Measurements from ENCODE around the gene APLF. TPM values are rescaled to one million over a fixed set of nuclear protein-coding genes. Genes with fewer than 3 reads are reported as not detected.
"Not testable (repeated sequence)": the region's sequence is repeated elsewhere in the genome, so short reads cannot be mapped to it uniquely, and the experiment has no call there.

Gene APLF
- total RNA-seq, 2 experiments from 2014 or later, result 2.8 to 3.6 TPM

GRCh38 chr2:68526943-68527342, 59.6 kb downstream of the APLF start:
- H3K27me3 Mint-ChIP-seq; POLR2A ChIA-PET; DNase-seq; H3K4me1 Mint-ChIP-seq; H3K27ac Mint-ChIP-seq; CTCF ChIA-PET; H3K9me3 Mint-ChIP-seq; H3K36me3 Mint-ChIP-seq (ENCODE audit: low read depth); H3K4me3 Mint-ChIP-seq: not testable (repeated sequence)

GRCh38 chr2:68527343-68528081, 60.1 kb downstream of the APLF start:
- CTCF ChIA-PET; POLR2A ChIA-PET; H3K27me3 Mint-ChIP-seq; H3K36me3 Mint-ChIP-seq (ENCODE audit: low read depth); DNase-seq; H3K4me3 Mint-ChIP-seq; H3K9me3 Mint-ChIP-seq; H3K27ac Mint-ChIP-seq; H3K4me1 Mint-ChIP-seq: not testable (repeated sequence)

- H3K27me3 Mint-ChIP-seq; H3K4me3 Mint-ChIP-seq; H3K36me3 Mint-ChIP-seq (ENCODE audit: low read depth); DNase-seq; H3K4me1 Mint-ChIP-seq; H3K27ac Mint-ChIP-seq; CTCF ChIA-PET; POLR2A ChIA-PET; H3K9me3 Mint-ChIP-seq: not testable (repeated sequence)
Measured at GRCh38 chr2:68529156-68529555, 61.8 kb downstream of the APLF start.

GRCh38 chr2:68529651-68530050, 62.3 kb downstream of the APLF start:
- H3K36me3 Mint-ChIP-seq (ENCODE audit: low read depth); DNase-seq; H3K4me1 Mint-ChIP-seq; CTCF ChIA-PET; H3K27ac Mint-ChIP-seq; H3K27me3 Mint-ChIP-seq; H3K4me3 Mint-ChIP-seq; POLR2A ChIA-PET; H3K9me3 Mint-ChIP-seq: not testable (repeated sequence)

- no peaks in the 10 kb centered on the region for H3K9me3 Mint-ChIP-seq
- no peaks in the 10 kb centered on the region for H3K36me3 Mint-ChIP-seq (ENCODE audit: low read depth)
- POLR2A ChIA-PET, result no interaction called here
- H3K27me3 Mint-ChIP-seq, result no peaks in the 10 kb centered on the region
- peaks cover 14% of the 10 kb centered on the region for H3K4me1 Mint-ChIP-seq
- no peak overlapping the region for H3K4me3 Mint-ChIP-seq
- CTCF ChIA-PET, result interaction anchor here (0.6 to 0.9 kb wide), 2 partner anchors 156 to 173 kb away, joined by 3 to 4 read pairs; no protein-coding TSS in a partner anchor
- no peak overlapping the region for H3K27ac Mint-ChIP-seq
- DNase-seq, result no peak
Measured at GRCh38 chr2:68536000-68536399, 68.6 kb downstream of the APLF start.

GRCh38 chr2:68537011-68537410, 69.6 kb downstream of the APLF start:
- H3K36me3 Mint-ChIP-seq (ENCODE audit: low read depth), result no peaks in the 10 kb centered on the region
- H3K27ac Mint-ChIP-seq, result no peak overlapping the region
- peaks cover 14% of the 10 kb centered on the region for H3K4me1 Mint-ChIP-seq
- no peak overlapping the region for H3K4me3 Mint-ChIP-seq
- no peaks in the 10 kb centered on the region for H3K27me3 Mint-ChIP-seq
- ChIA-PET POLR2A (no interaction called here), CTCF (no interaction called here)
- H3K9me3 Mint-ChIP-seq, result no peaks in the 10 kb centered on the region
- DNase-seq, result no peak

GRCh38 chr2:68537809-68538208, 70.4 kb downstream of the APLF start:
- H3K4me3 Mint-ChIP-seq, result no peak overlapping the region
- H3K4me1 Mint-ChIP-seq, result peaks cover 14% of the 10 kb centered on the region
- H3K36me3 Mint-ChIP-seq (ENCODE audit: low read depth), result no peaks in the 10 kb centered on the region
- CTCF ChIA-PET, result no interaction called here
- no peak overlapping the region for H3K27ac Mint-ChIP-seq
- H3K27me3 Mint-ChIP-seq, result no peaks in the 10 kb centered on the region
- no peaks in the 10 kb centered on the region for H3K9me3 Mint-ChIP-seq
- DNase-seq, result no peak
- POLR2A ChIA-PET, result no interaction called here

- CTCF ChIA-PET, result interaction anchor here (1.3 kb wide), 1 partner anchor 50 kb away, joined by 4 read pairs; no protein-coding TSS in a partner anchor
- H3K36me3 Mint-ChIP-seq (ENCODE audit: low read depth), result peaks cover 3% of the 10 kb centered on the region
Measured at GRCh38 chr2:68544811-68545210, 77.4 kb downstream of the APLF start.

GRCh38 chr2:68548396-68548795, 81.0 kb downstream of the APLF start:
- no peak for DNase-seq
- H3K4me3 Mint-ChIP-seq, result no peak overlapping the region
- no peaks in the 10 kb centered on the region for H3K4me1 Mint-ChIP-seq
- POLR2A ChIA-PET, result no interaction called here
- peaks cover 3% of the 10 kb centered on the region for H3K36me3 Mint-ChIP-seq (ENCODE audit: low read depth)
- no peaks in the 10 kb centered on the region for H3K27me3 Mint-ChIP-seq
- H3K27ac Mint-ChIP-seq, result no peak overlapping the region
- CTCF ChIA-PET, result interaction anchor here (0.7 kb wide), 1 partner anchor 84 kb away, joined by 3 read pairs; no protein-coding TSS in a partner anchor
- H3K9me3 Mint-ChIP-seq, result no peaks in the 10 kb centered on the region

More at GRCh38 chr2:68544811-68545210, 77.4 kb downstream of the APLF start:
- H3K27me3 Mint-ChIP-seq, result no peaks in the 10 kb centered on the region
- H3K4me3 Mint-ChIP-seq, result no peak overlapping the region
- POLR2A ChIA-PET, result no interaction called here
- no peak for DNase-seq
- H3K9me3 Mint-ChIP-seq, result no peaks in the 10 kb centered on the region
- no peaks in the 10 kb centered on the region for H3K4me1 Mint-ChIP-seq
- H3K27ac Mint-ChIP-seq, result no peak overlapping the region

- Mint-ChIP-seq H3K4me3 (no peak overlapping the region), H3K4me1 (no peaks in the 10 kb centered on the region), H3K36me3 (ENCODE audit: low read depth) (no peaks in the 10 kb centered on the region), H3K27ac (no peak overlapping the region), H3K27me3 (no peaks in the 10 kb centered on the region), H3K9me3 (no peaks in the 10 kb centered on the region)
- ChIA-PET POLR2A (no interaction called here), CTCF (no interaction called here)
- DNase-seq, result no peak
Measured at GRCh38 chr2:68553098-68553497, 85.7 kb downstream of the APLF start.

- H3K9me3 Mint-ChIP-seq; DNase-seq; H3K4me3 Mint-ChIP-seq; POLR2A ChIA-PET; H3K27ac Mint-ChIP-seq; CTCF ChIA-PET; H3K27me3 Mint-ChIP-seq; H3K36me3 Mint-ChIP-seq (ENCODE audit: low read depth): not testable (repeated sequence)
- H3K4me1 Mint-ChIP-seq, result peaks cover 11% of the 10 kb centered on the region
Measured at GRCh38 chr2:68555425-68556206, 88.2 kb downstream of the APLF start.

GRCh38 chr2:68556381-68556780, 89.0 kb downstream of the APLF start:
- Mint-ChIP-seq H3K27ac (no peak overlapping the region), H3K4me3 (no peak overlapping the region), H3K27me3 (no peaks in the 10 kb centered on the region), H3K4me1 (peaks cover 11% of the 10 kb centered on the region), H3K36me3 (ENCODE audit: low read depth) (peaks cover 3% of the 10 kb centered on the region), H3K9me3 (no peaks in the 10 kb centered on the region)
- no peak for DNase-seq
- CTCF ChIA-PET, result no interaction called here
- POLR2A ChIA-PET, result no interaction called here

GRCh38 chr2:68558576-68558975, 91.2 kb downstream of the APLF start:
- no peaks in the 10 kb centered on the region for H3K27me3 Mint-ChIP-seq
- ChIA-PET CTCF (interaction anchor here (1.1 to 1.8 kb wide), 2 partner anchors 29 to 37 kb away, joined by 3 to 8 read pairs; no protein-coding TSS in a partner anchor), POLR2A (no interaction called here)
- H3K4me3 Mint-ChIP-seq, result no peak overlapping the region
- DNase-seq, result no peak
- H3K27ac Mint-ChIP-seq, result no peak overlapping the region
- peaks cover 11% of the 10 kb centered on the region for H3K4me1 Mint-ChIP-seq
- H3K36me3 Mint-ChIP-seq (ENCODE audit: low read depth), result peaks cover 3% of the 10 kb centered on the region
- H3K9me3 Mint-ChIP-seq, result no peaks in the 10 kb centered on the region

GRCh38 chr2:68559692-68560091, 92.3 kb downstream of the APLF start:
- H3K36me3 Mint-ChIP-seq (ENCODE audit: low read depth), result peaks cover 3% of the 10 kb centered on the region
- DNase-seq, result no peak
- no peaks in the 10 kb centered on the region for H3K9me3 Mint-ChIP-seq
- ChIA-PET POLR2A (no interaction called here), CTCF (interaction anchor here (0.9 to 1.8 kb wide), 2 partner anchors 36 to 72 kb away, joined by 3 to 8 read pairs; no protein-coding TSS in a partner anchor)
- H3K4me1 Mint-ChIP-seq, result peaks cover 11% of the 10 kb centered on the region
- H3K4me3 Mint-ChIP-seq, result no peak overlapping the region
- no peaks in the 10 kb centered on the region for H3K27me3 Mint-ChIP-seq
- no peak overlapping the region for H3K27ac Mint-ChIP-seq

All from activated CD4-positive, alpha-beta memory T cell treated with anti-CD3 and anti-CD28 coated beads, Interleukin-2, amount 10 ng/mL, durations not matched to agents 7 days and 5 days (primary cell).